Prostate gland (tissue), 2 donors: ENCODE results near the gene WDFY1. TPM values are rescaled to one million over a fixed set of nuclear protein-coding genes. Genes with fewer than 3 reads are reported as not detected.

Source experiments
- DNase-seq: peaks from one replicate; pipeline ENCODE4 v3.0.0-alpha.2; 2019; ENCODE audit warnings: low spot score
- H3K27ac ChIP-seq, 2 donors: fragments of 200-600 bp; sonication (generic); 2 replicates each; pipeline ENCODE4 v1.5.1; 2017 to 2019
- H3K27me3 ChIP-seq: fragments of 200-600 bp; sonication (generic); replicated peaks from 2 replicates; pipeline ENCODE4 v1.5.1; 2019; ENCODE audit not compliant: insufficient read depth
- H3K36me3 ChIP-seq, 2 donors: fragments of 200-600 bp; sonication (generic); 1 replicate in 1 of 2; 2 replicates in 1 of 2; pipeline versions ENCODE4 v1.5.1 to v1.8.1; 2017 to 2019
- H3K4me1 ChIP-seq: fragments of 200-600 bp; sonication (generic); replicated peaks from 2 replicates; pipeline ENCODE4 v1.5.1; 2019
- H3K4me3 ChIP-seq, 2 donors: fragments of 200-600 bp; sonication (generic); 2 replicates each; pipeline ENCODE4 v1.5.1; 2017 to 2019
- H3K9me3 ChIP-seq: fragments of 200-600 bp; sonication (generic); 2 replicates; pipeline ENCODE4 v1.5.1; 2017
- POLR2A ChIP-seq: fragments of 450-650 bp; IDR thresholded peaks from one replicate; pipeline ENCODE4 v1.6.1; 2016; ENCODE audit warnings: antibody characterized with exemption, mild to moderate bottlenecking
- POLR2AphosphoS5 ChIP-seq: sonication (generic); formaldehyde crosslinking; IDR thresholded peaks from one replicate; pipeline ENCODE4 v1.6.1; 2017; ENCODE audit warnings: antibody characterized with exemption
- WGBS: methylation state at CpG from one replicate; pipeline ENCODE4 v1.1.5; 2018; 5-methylcytosine and 5-hydroxymethylcytosine counted together
- intact Hi-C: fragments of 100-400 bp; cut with DNase I; formaldehyde crosslinking; loops from one replicate; pipeline ENCODE4 v1.14.2; 2022
- total RNA-seq, 2 donors: library from RNA; depleted of rRNA; stranded (reverse); fragments of >200 nt; gene quantifications; one replicate each; pipeline ENCODE4 v1.1.0, GENCODE V29; 2016
- TF ChIP-seq, protein P1 (sequence below), 4 experiments: fragments of 200-600 bp in 2 of 4; fragments of 450-650 bp in 2 of 4; sonication (generic) in 2 of 4; IDR thresholded peaks; 1 replicate in 3 of 4; 2 replicates in 1 of 4; pipeline ENCODE4 v1.5.1; 2016 to 2019; ENCODE audit warnings: antibody characterized with exemption in 4 of 4, mild to moderate bottlenecking in 2 of 4, moderate library complexity in 2 of 4

The WDFY1 gene
- total RNA-seq, 2 donors from 2014 or later: 38.8 to 42.9 TPM

GRCh38 chr2:223950448-223951347 is 5.6 kb upstream of the WDFY1 start:
- Histone ChIP-seq H3K27me3 (no peaks in the 10 kb centered on the region), H3K4me1 (peaks cover 4% of the 10 kb centered on the region), H3K4me3 (no peak overlapping the region), H3K9me3 (no peaks in the 10 kb centered on the region), H3K36me3 (no peaks in the 10 kb centered on the region), H3K27ac (peak overlapping the region; percentile 32 to 69)
- DNase-seq: peak; percentile 29
- TF ChIP-seq POLR2AphosphoS5: peak; percentile 71
- TF ChIP-seq, protein P1, sequence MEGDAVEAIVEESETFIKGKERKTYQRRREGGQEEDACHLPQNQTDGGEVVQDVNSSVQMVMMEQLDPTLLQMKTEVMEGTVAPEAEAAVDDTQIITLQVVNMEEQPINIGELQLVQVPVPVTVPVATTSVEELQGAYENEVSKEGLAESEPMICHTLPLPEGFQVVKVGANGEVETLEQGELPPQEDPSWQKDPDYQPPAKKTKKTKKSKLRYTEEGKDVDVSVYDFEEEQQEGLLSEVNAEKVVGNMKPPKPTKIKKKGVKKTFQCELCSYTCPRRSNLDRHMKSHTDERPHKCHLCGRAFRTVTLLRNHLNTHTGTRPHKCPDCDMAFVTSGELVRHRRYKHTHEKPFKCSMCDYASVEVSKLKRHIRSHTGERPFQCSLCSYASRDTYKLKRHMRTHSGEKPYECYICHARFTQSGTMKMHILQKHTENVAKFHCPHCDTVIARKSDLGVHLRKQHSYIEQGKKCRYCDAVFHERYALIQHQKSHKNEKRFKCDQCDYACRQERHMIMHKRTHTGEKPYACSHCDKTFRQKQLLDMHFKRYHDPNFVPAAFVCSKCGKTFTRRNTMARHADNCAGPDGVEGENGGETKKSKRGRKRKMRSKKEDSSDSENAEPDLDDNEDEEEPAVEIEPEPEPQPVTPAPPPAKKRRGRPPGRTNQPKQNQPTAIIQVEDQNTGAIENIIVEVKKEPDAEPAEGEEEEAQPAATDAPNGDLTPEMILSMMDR (IDR thresholded peaks at IDR 0.05): no peak
- 42% methylated on average over 3 of the region's 3 CpGs for WGBS
- intact Hi-C loops: no loop called here

GRCh38 chr2:223949241-223949840 is 4.2 kb upstream of the WDFY1 start:
- no peak for DNase-seq
- WGBS: 66% methylated on average over 3 of the region's 3 CpGs
- Histone ChIP-seq H3K27me3 (no peaks in the 10 kb centered on the region), H3K9me3 (no peaks in the 10 kb centered on the region), H3K27ac (no peak overlapping the region), H3K4me1 (peaks cover 4% of the 10 kb centered on the region), H3K36me3 (no peaks in the 10 kb centered on the region), H3K4me3 (no peak overlapping the region)
- intact Hi-C loops: no loop called here
- TF ChIP-seq, protein P1 (IDR thresholded peaks at IDR 0.05): no peak
- TF ChIP-seq POLR2AphosphoS5: no peak
- TF ChIP-seq POLR2A: no peak

- Histone ChIP-seq H3K4me3 (no peak overlapping the region), H3K27me3 (no peaks in the 10 kb centered on the region), H3K4me1 (peaks cover 13% of the 10 kb centered on the region), H3K27ac (peak overlapping the region; percentile 13 to 15), H3K36me3 (no peaks in the 10 kb centered on the region), H3K9me3 (no peaks in the 10 kb centered on the region)
- TF ChIP-seq POLR2A (no peak), POLR2AphosphoS5 (peak; percentile 41)
- TF ChIP-seq, protein P1 (IDR thresholded peaks at IDR 0.05): no peak
- no peak for DNase-seq
- WGBS: 26% methylated on average over 5 of the region's 5 CpGs
- intact Hi-C loops: no loop called here
Observed at GRCh38 chr2:223947711-223948205, 2.6 kb upstream of the WDFY1 start.

DNA sequence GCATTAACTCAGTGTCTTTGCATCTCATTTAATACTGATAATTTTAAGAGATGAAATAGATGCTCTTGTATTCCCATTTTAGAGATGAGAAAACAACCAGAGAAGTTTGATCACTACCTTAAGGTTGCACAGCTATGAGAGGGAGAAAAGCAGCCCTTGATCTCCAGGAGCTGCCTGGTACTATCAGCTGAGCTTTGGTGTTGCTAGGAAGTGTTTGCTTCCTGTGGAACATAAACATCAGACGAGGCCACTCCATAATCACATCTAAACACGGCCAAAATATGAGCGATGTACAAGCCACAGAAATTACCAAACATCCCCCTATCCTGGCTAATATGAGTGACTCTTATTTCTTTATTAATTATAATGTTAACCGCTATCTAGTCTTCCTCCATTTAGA is 620 bp upstream of the WDFY1 start:
- Histone ChIP-seq H3K27ac (no peak overlapping the region), H3K4me1 (peaks cover 8% of the 10 kb centered on the region), H3K36me3 (no peaks in the 10 kb centered on the region), H3K4me3 (no peak overlapping the region), H3K27me3 (no peaks in the 10 kb centered on the region), H3K9me3 (no peaks in the 10 kb centered on the region)
- DNase-seq: no peak
- intact Hi-C loops: no loop called here
- TF ChIP-seq POLR2A: no peak
- TF ChIP-seq, protein P1 (IDR thresholded peaks at IDR 0.05): no peak
- no peak for TF ChIP-seq POLR2AphosphoS5
- 53% methylated on average over 4 of the region's 4 CpGs for WGBS
